Retinal pigment epithelial cell (primary cell): Measurements from ENCODE around the gene HOXC9.
"Not testable (repeated sequence)": the region's sequence is repeated elsewhere in the genome, so short reads cannot be mapped to it uniquely, and the experiment has no call there.

ENCODE experiments used
- DNase-seq: peaks from one replicate; pipeline ENCODE4 v3.0.0-alpha.2; 2010; ENCODE audit warnings: low read depth
- H3K4me3 ChIP-seq: 2 replicates; pipeline ENCODE4 v1.5.1; 2011; ENCODE audit warnings: mild to moderate bottlenecking, low read length, control low read depth, moderate library complexity
- TF ChIP-seq, protein P1 (sequence below): conservative IDR thresholded peaks from 2 replicates; pipeline ENCODE4 v1.5.1; 2011; ENCODE audit warnings: low read depth, low read length, control low read depth, inconsistent platforms

The HOXC9 gene

DNA sequence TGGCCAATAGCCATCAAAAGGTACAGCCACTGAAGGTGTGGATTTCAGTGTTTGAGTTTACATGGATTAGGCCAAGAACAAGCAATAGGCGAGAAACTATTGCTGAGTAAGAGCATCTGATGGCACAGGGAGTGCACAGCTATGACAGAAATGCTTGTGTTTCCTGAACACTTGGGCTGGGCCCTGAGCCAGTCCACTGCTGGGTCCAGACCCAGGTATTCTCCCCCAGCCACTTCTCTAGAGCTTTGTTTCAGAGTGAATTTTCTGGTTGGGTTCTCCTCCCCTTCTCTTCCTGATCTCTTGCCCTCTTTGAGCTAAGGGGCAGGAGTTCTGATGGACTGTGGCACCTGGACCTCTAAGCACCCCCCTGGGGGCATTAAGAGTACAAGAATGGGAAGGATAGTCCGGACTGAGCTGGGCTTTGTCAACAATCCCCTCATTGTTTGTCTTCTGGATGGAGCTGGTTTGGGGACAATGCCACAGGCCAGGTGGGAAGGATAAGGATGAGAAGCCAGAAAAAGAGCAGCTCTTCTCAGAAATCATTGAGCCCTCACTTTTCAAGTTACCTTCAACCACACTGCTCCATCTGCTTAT, 41.2 kb downstream of the HOXC9 start:
- H3K4me3 ChIP-seq = no peak overlapping the region
- TF ChIP-seq, protein P1, sequence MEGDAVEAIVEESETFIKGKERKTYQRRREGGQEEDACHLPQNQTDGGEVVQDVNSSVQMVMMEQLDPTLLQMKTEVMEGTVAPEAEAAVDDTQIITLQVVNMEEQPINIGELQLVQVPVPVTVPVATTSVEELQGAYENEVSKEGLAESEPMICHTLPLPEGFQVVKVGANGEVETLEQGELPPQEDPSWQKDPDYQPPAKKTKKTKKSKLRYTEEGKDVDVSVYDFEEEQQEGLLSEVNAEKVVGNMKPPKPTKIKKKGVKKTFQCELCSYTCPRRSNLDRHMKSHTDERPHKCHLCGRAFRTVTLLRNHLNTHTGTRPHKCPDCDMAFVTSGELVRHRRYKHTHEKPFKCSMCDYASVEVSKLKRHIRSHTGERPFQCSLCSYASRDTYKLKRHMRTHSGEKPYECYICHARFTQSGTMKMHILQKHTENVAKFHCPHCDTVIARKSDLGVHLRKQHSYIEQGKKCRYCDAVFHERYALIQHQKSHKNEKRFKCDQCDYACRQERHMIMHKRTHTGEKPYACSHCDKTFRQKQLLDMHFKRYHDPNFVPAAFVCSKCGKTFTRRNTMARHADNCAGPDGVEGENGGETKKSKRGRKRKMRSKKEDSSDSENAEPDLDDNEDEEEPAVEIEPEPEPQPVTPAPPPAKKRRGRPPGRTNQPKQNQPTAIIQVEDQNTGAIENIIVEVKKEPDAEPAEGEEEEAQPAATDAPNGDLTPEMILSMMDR = no peak
- no peak for DNase-seq

GRCh38 chr12:54042033-54042432, 42.1 kb downstream of the HOXC9 start:
- not testable (repeated sequence) for H3K4me3 ChIP-seq

GRCh38 chr12:54042970-54043853, 43.3 kb downstream of the HOXC9 start:
- no peak for DNase-seq
- no peak overlapping the region for H3K4me3 ChIP-seq
- TF ChIP-seq, protein P1 = no peak

More at GRCh38 chr12:54042033-54042432, 42.1 kb downstream of the HOXC9 start:
- not testable (repeated sequence) for DNase-seq

GRCh38 chr12:54044425-54045103, 44.6 kb downstream of the HOXC9 start:
- TF ChIP-seq, protein P1 = no peak
- no peak overlapping the region for H3K4me3 ChIP-seq
- no peak for DNase-seq

- DNase-seq = no peak
- TF ChIP-seq, protein P1 = no peak
- H3K4me3 ChIP-seq = no peak overlapping the region
Observed at GRCh38 chr12:54045401-54045800, 45.4 kb downstream of the HOXC9 start.

- no peak for DNase-seq
- TF ChIP-seq, protein P1 = no peak
Observed at GRCh38 chr12:54045868-54046521, 46.0 kb downstream of the HOXC9 start.

GRCh38 chr12:54046809-54047159, 46.8 kb downstream of the HOXC9 start:
- no peak overlapping the region for H3K4me3 ChIP-seq
- TF ChIP-seq, protein P1 = no peak
- DNase-seq = no peak

More at GRCh38 chr12:54045868-54046521, 46.0 kb downstream of the HOXC9 start:
- H3K4me3 ChIP-seq = no peak overlapping the region
